ENCODE measurements around the gene ACOT13.
A peak's percentile ranks its signal among the peaks of the same experiment; 100 is the strongest.
"Not testable (repeated sequence)": the region's sequence is repeated elsewhere in the genome, so short reads cannot be mapped to it uniquely, and the experiment has no call there.

ACOT13 gene

GRCh38 chr6:24666641-24667377, at the start of gene ACOT13, which contains the start of gene TDP2:
Gene ACOT13 (plus strand): TSS chr6:24667077. CDS start chr6:24667264, 187 bp downstream.
Gene TDP2 (minus strand): TSS chr6:24666899. CDS start chr6:24666862, 37 bp downstream.
- DNase-seq (ENCODE audit: low read depth in 2 of 2), result peak; percentile 91 to 92

- no peak for DNase-seq (ENCODE audit: low read depth in 2 of 2)
Measured at GRCh38 chr6:24619661-24620060, 47.2 kb upstream of the ACOT13 start.

- DNase-seq (ENCODE audit: low read depth in 2 of 2), result no peak
Measured at GRCh38 chr6:24620637-24621036, 46.2 kb upstream of the ACOT13 start.

GRCh38 chr6:24621626-24622289, 45.1 kb upstream of the ACOT13 start:
- no peak for DNase-seq (ENCODE audit: low read depth in 2 of 2)

- no peak for DNase-seq (ENCODE audit: low read depth in 2 of 2)
Measured at GRCh38 chr6:24630856-24631505, 35.9 kb upstream of the ACOT13 start.

- no peak for DNase-seq (ENCODE audit: low read depth in 2 of 2)
Measured at GRCh38 chr6:24631671-24632070, 35.2 kb upstream of the ACOT13 start.

- no peak for DNase-seq (ENCODE audit: low read depth in 2 of 2)
Measured at GRCh38 chr6:24632573-24632972, 34.3 kb upstream of the ACOT13 start.

- DNase-seq (ENCODE audit: low read depth in 2 of 2), result no peak
Measured at GRCh38 chr6:24636681-24637080, 30.2 kb upstream of the ACOT13 start.

- no peak for DNase-seq (ENCODE audit: low read depth in 2 of 2)
Measured at GRCh38 chr6:24640166-24640565, 26.7 kb upstream of the ACOT13 start.

GRCh38 chr6:24640631-24641030, 26.2 kb upstream of the ACOT13 start:
- DNase-seq (ENCODE audit: low read depth in 2 of 2), result not testable (repeated sequence)

- DNase-seq (ENCODE audit: low read depth in 2 of 2), result no peak
Measured at GRCh38 chr6:24642061-24642460, 24.8 kb upstream of the ACOT13 start.

GRCh38 chr6:24643920-24644319, 23.0 kb upstream of the ACOT13 start:
- no peak for DNase-seq (ENCODE audit: low read depth in 2 of 2)

- DNase-seq (ENCODE audit: low read depth in 2 of 2), result no peak
Measured at GRCh38 chr6:24644377-24644776, 22.5 kb upstream of the ACOT13 start.

- no peak for DNase-seq (ENCODE audit: low read depth in 2 of 2)
Measured at GRCh38 chr6:24646771-24647170, 20.1 kb upstream of the ACOT13 start.

GRCh38 chr6:24648276-24648675, 18.6 kb upstream of the ACOT13 start:
- no peak for DNase-seq (ENCODE audit: low read depth in 2 of 2)

GRCh38 chr6:24649691-24650090, 17.2 kb upstream of the ACOT13 start:
- DNase-seq (ENCODE audit: low read depth in 2 of 2), result no peak

GRCh38 chr6:24650365-24650764, 16.5 kb upstream of the ACOT13 start:
- no peak for DNase-seq (ENCODE audit: low read depth in 2 of 2)

GRCh38 chr6:24655215-24655614, 11.7 kb upstream of the ACOT13 start:
- no peak for DNase-seq (ENCODE audit: low read depth in 2 of 2)

- no peak for DNase-seq (ENCODE audit: low read depth in 2 of 2)
Measured at GRCh38 chr6:24658573-24659560, 8.0 kb upstream of the ACOT13 start.

- no peak for DNase-seq (ENCODE audit: low read depth in 2 of 2)
Measured at GRCh38 chr6:24659561-24659960, 7.3 kb upstream of the ACOT13 start.

- no peak for DNase-seq (ENCODE audit: low read depth in 2 of 2)
Measured at GRCh38 chr6:24660105-24660504, 6.8 kb upstream of the ACOT13 start.

- not testable (repeated sequence) for DNase-seq (ENCODE audit: low read depth in 2 of 2)
Measured at GRCh38 chr6:24661759-24662158, 5.1 kb upstream of the ACOT13 start.

Measured in stimulated activated CD4-positive, alpha-beta T cell treated with anti-CD3 and anti-CD28 coated beads, Interleukin-1b, Interleukin-23, amount 100 ng/mL, for 4 hours (primary cell).